PFSK-1 (cell line): ENCODE data around the gene DMTF1.

Experiments used
- POLR2AphosphoS5 ChIP-seq: IDR thresholded peaks from 2 replicates; pipeline ENCODE4 v1.6.1; 2012; ENCODE audit warnings: low read depth, mild to moderate bottlenecking, control low read depth, low read length, moderate library complexity
- REST ChIP-seq, 2 experiments: IDR thresholded peaks; 2 replicates each; pipeline versions ENCODE4 v1.6.1 to v1.8.0; 2011 to 2012; ENCODE audit warnings: low read depth in 2 of 2, low read length in 2 of 2, control low read depth in 1 of 2, inconsistent platforms in 1 of 2, mild to moderate bottlenecking in 1 of 2, moderate library complexity in 1 of 2; ENCODE audit not compliant: insufficient read depth in 1 of 2
- TAF1 ChIP-seq: IDR thresholded peaks from 2 replicates; pipeline ENCODE4 v1.6.1; 2012; ENCODE audit warnings: low read length, control low read depth, borderline replicate concordance; ENCODE audit not compliant: insufficient read depth

- TF ChIP-seq POLR2AphosphoS5 (no peak), TAF1 (no peak), REST (IDR thresholded peaks at IDR 0.05; ENCODE audit: insufficient read depth in 1 of 2, low read depth in 2 of 2, low read length in 2 of 2) (no peak)
These were observed 12.2 kb downstream of the DMTF1 start for GRCh38 chr7:87164433-87164832.
